HCT116 (cell line): ENCODE measurements around the gene NDUFA3. TPM values are rescaled to one million over a fixed set of nuclear protein-coding genes. Genes with fewer than 3 reads are reported as not detected.

Experiments used
- ATAC-seq: fragments of 200-7000 bp; cut with Tn5 transposase; 2 replicates; pipeline ENCODE4 v1.9.1; 2020; ENCODE audit warnings: mild to moderate bottlenecking, moderate library complexity
- BruUV-seq: library from RNA; stranded (reverse); fragments of 400-500 nt; replicated peaks from 2 replicates; lab custom pipeline; 2021; lab: Mats Ljungman, UMichigan
- CTCF ChIA-PET: fragments of 300-600 bp; sonication (Branson Sonifier 250); formaldehyde crosslinking; loops from one replicate; lab custom pipeline; 2021; ENCODE audit warnings: antibody characterized with exemption; lab: Charles Lee
- POLR2A ChIA-PET: fragments of 300-600, 350-600 bp; sonication (Branson Sonifier 250); formaldehyde crosslinking; loops from one replicate; lab custom pipeline; 2021; ENCODE audit warnings: antibody characterized with exemption; lab: Charles Lee
- RAD21 ChIA-PET, 2 experiments: fragments of 300-600 bp; sonication (Branson Sonifier 250); formaldehyde crosslinking; loops; one replicate each; lab custom pipeline; 2023; ENCODE audit warnings: low total read pairs in 2 of 2; ENCODE audit not compliant: uncharacterized antibody in 2 of 2, unreplicated experiment in 2 of 2, low non-redundant PET in 1 of 2; lab: Charles Lee
- DNase-seq: peaks from one replicate; pipeline ENCODE4 v3.0.0-alpha.2; 2010; ENCODE audit warnings: low read depth, low spot score
- H2AFZ ChIP-seq: fragments of 200-600 bp; shearing (Covaris generic), sonication (generic); 2 replicates; pipeline ENCODE4 v1.6.1; 2017; ENCODE audit warnings: low read depth, mixed run types, mixed read lengths, antibody characterized with exemption, low read length; ENCODE audit not compliant: poor library complexity, severe bottlenecking
- H3K27ac ChIP-seq: 2 replicates; pipeline ENCODE4 v1.5.1; 2012; ENCODE audit warnings: low read depth, low read length
- H3K27me3 ChIP-seq: fragments of 200-600 bp; sonication (generic); 2 replicates; pipeline ENCODE4 v1.6.1; 2016; ENCODE audit warnings: mixed run types, low read length, mixed read lengths; ENCODE audit not compliant: insufficient read depth
- H3K36me3 ChIP-seq, 2 experiments: fragments of 200-500 bp in 1 of 2; fragments of 200-600 bp in 1 of 2; sonication (Bioruptor generic) in 1 of 2; sonication (generic) in 1 of 2; 2 replicates each; pipeline versions ENCODE4 v1.5.1 to v1.6.1; 2014 to 2016; ENCODE audit warnings: low read length in 2 of 2, inconsistent platforms in 1 of 2, mixed read lengths in 1 of 2, mixed run types in 1 of 2; ENCODE audit not compliant: insufficient read depth in 2 of 2, control insufficient read depth in 1 of 2
- H3K4me1 ChIP-seq, 2 experiments: fragments of 200-600 bp in 1 of 2; sonication (generic) in 1 of 2; 2 replicates each; pipeline versions ENCODE4 v1.5.1 to v1.6.1; 2012 to 2017; ENCODE audit warnings: low read length in 2 of 2, inconsistent platforms in 1 of 2, mild to moderate bottlenecking in 1 of 2, mixed read lengths in 1 of 2, mixed run types in 1 of 2, moderate library complexity in 1 of 2; ENCODE audit not compliant: insufficient read depth in 2 of 2, control insufficient read depth in 1 of 2
- H3K4me2 ChIP-seq: fragments of 200-600 bp; sonication (generic); 2 replicates; pipeline ENCODE4 v1.6.1; 2017; ENCODE audit warnings: mixed run types, low read length, mixed read lengths
- H3K4me3 ChIP-seq, 2 experiments: fragments of 200-600 bp in 1 of 2; sonication (generic) in 1 of 2; replicated peaks in 1 of 2; 2 replicates each; pipeline ENCODE4 v1.5.1; 2011 to 2016; ENCODE audit warnings: low read length in 2 of 2, control low read depth in 1 of 2, low read depth in 1 of 2, mild to moderate bottlenecking in 1 of 2, mixed read lengths in 1 of 2, mixed run types in 1 of 2
- H3K79me2 ChIP-seq: fragments of 200-600 bp; sonication (generic); 2 replicates; pipeline ENCODE4 v1.6.1; 2017; ENCODE audit warnings: mild to moderate bottlenecking, mixed run types, low read length, moderate library complexity, mixed read lengths; ENCODE audit not compliant: insufficient read depth
- H3K9ac ChIP-seq: fragments of 200-600 bp; sonication (generic); 2 replicates; pipeline ENCODE4 v1.6.1; 2016; ENCODE audit warnings: low read length, mixed read lengths
- H3K9me2 ChIP-seq: fragments of 200-600 bp; sonication (generic), shearing (Covaris generic); 2 replicates; pipeline ENCODE4 v1.6.1; 2017; ENCODE audit warnings: mixed run types, mild to moderate bottlenecking, moderate library complexity; ENCODE audit not compliant: insufficient read depth
- H3K9me3 ChIP-seq, 2 experiments: fragments of 200-500 bp in 1 of 2; fragments of 200-600 bp in 1 of 2; sonication (Bioruptor generic) in 1 of 2; sonication (generic) in 1 of 2; 2 replicates each; pipeline ENCODE4 v1.6.1; 2014 to 2017; ENCODE audit warnings: low read length in 2 of 2, mixed read lengths in 2 of 2, inconsistent platforms in 1 of 2, low read depth in 1 of 2, mild to moderate bottlenecking in 1 of 2, mixed run types in 1 of 2, moderate library complexity in 1 of 2; ENCODE audit not compliant: control insufficient read depth in 1 of 2, insufficient read depth in 1 of 2
- H4K20me1 ChIP-seq: fragments of 200-600 bp; sonication (generic), shearing (Covaris generic); 2 replicates; pipeline ENCODE4 v1.6.1; 2017; ENCODE audit warnings: mixed run types, mild to moderate bottlenecking, moderate library complexity; ENCODE audit not compliant: insufficient read depth
- ATF3 ChIP-seq: IDR thresholded peaks from 2 replicates; pipeline ENCODE4 v1.6.1; 2012
- CEBPB ChIP-seq: IDR thresholded peaks from 2 replicates; pipeline ENCODE4 v1.6.1; 2012; ENCODE audit warnings: low read depth
- CTCF ChIP-seq, 3 experiments: fragments of 200-600 bp in 1 of 3; sonication (generic) in 1 of 3; IDR thresholded peaks in 2 of 3; conservative IDR thresholded peaks in 1 of 3; 2 replicates each; pipeline ENCODE4 v1.5.1; 2012 to 2017; ENCODE audit warnings: low read depth in 2 of 3, low read length in 2 of 3, antibody characterized with exemption in 1 of 3, borderline replicate concordance in 1 of 3, control low read depth in 1 of 3, mild to moderate bottlenecking in 1 of 3, mixed read lengths in 1 of 3, mixed run types in 1 of 3, moderate library complexity in 1 of 3; ENCODE audit not compliant: insufficient read depth in 1 of 3
- EGR1 ChIP-seq: IDR thresholded peaks from 2 replicates; pipeline ENCODE4 v1.6.1; 2012; ENCODE audit warnings: low read depth
- ELF1 ChIP-seq: IDR thresholded peaks from 2 replicates; pipeline ENCODE4 v1.6.1; 2012; ENCODE audit warnings: low read depth, borderline replicate concordance
- EZH2 ChIP-seq: fragments of 200-600 bp; sonication (generic); IDR thresholded peaks from 2 replicates; pipeline ENCODE4 v1.6.1; 2017; ENCODE audit warnings: antibody characterized with exemption, mixed run types
- EZH2phosphoT487 ChIP-seq: fragments of 200-600 bp; IDR thresholded peaks from 2 replicates; pipeline ENCODE4 v1.6.1; 2018; ENCODE audit warnings: antibody characterized with exemption, borderline replicate concordance
- FOSL1 ChIP-seq: IDR thresholded peaks from 2 replicates; pipeline ENCODE4 v1.6.1; 2012; ENCODE audit warnings: low read depth
- POLR2A ChIP-seq: IDR thresholded peaks from 2 replicates; pipeline ENCODE4 v1.7.0; 2011; ENCODE audit warnings: borderline replicate concordance; ENCODE audit not compliant: insufficient read depth, insufficient read length; ENCODE audit errors: extremely low read depth
- POLR2AphosphoS5 ChIP-seq: IDR thresholded peaks from 2 replicates; pipeline ENCODE4 v1.6.1; 2011; ENCODE audit warnings: mild to moderate bottlenecking, low read depth, low read length, moderate library complexity
- SIN3A ChIP-seq: IDR thresholded peaks from 2 replicates; pipeline ENCODE4 v1.6.1; 2012; ENCODE audit warnings: low read depth
- ZNF274 ChIP-seq: fragments of 200-500 bp; sonication (Bioruptor generic); IDR thresholded peaks from 2 replicates; pipeline ENCODE4 v1.6.1; 2014; ENCODE audit warnings: mild to moderate bottlenecking, low read depth, low read length, inconsistent platforms
- intact Hi-C: fragments of 100-400 bp; cut with micrococcal nuclease; formaldehyde crosslinking; loops from 2 replicates; pipeline ENCODE4 v1.10.0; 2022
- total RNA-seq: library from RNA; stranded (reverse); gene quantifications from one replicate; pipeline ENCODE4 v1.2.1, GENCODE V29; 2021; ENCODE audit not compliant: unreplicated experiment

Gene NDUFA3
- total RNA-seq, 1 experiment from 2014 or later = 149 TPM

GRCh38 chr19:54108496-54108895, 5.8 kb downstream of the NDUFA3 start:
- H2AFZ ChIP-seq = no peak overlapping the region
- BruUV-seq = no TSS peak
- no peaks in the 10 kb centered on the region for H3K27me3 ChIP-seq
- no peak overlapping the region for H3K4me3 ChIP-seq
- intact Hi-C loops = no loop called here
- no peaks in the 10 kb centered on the region for H4K20me1 ChIP-seq
- ChIA-PET CTCF (no interaction called here), RAD21 (no interaction called here), POLR2A (no interaction called here)
- peaks cover 25% of the 10 kb centered on the region for H3K79me2 ChIP-seq
- H3K4me2 ChIP-seq = no peak overlapping the region
- peaks cover 28 to 29% of the 10 kb centered on the region in 2 experiments; a peak in 3 of 4 replicates for H3K36me3 ChIP-seq
- DNase-seq (no peak), ATAC-seq (no peak)
- no peak overlapping the region for H3K27ac ChIP-seq
- H3K4me1 ChIP-seq = no peaks in the 10 kb centered on the region
- no peak for TF ChIP-seq EZH2phosphoT487
- TF ChIP-seq FOSL1 = no peak
- no peak for TF ChIP-seq POLR2AphosphoS5
- no peak for TF ChIP-seq ZNF274
- no peak for TF ChIP-seq POLR2A
- TF ChIP-seq ATF3 = no peak
- no peak for TF ChIP-seq SIN3A
- TF ChIP-seq CEBPB = no peak
- TF ChIP-seq ELF1 = no peak
- TF ChIP-seq EGR1 = no peak
- TF ChIP-seq CTCF (IDR thresholded peaks at IDR 0.05 in 2 of 3, conservative IDR thresholded peaks at IDR 0.05 in 1 of 3; ENCODE audit: borderline replicate concordance in 1 of 3, insufficient read depth in 1 of 3, low read depth in 2 of 3, low read length in 2 of 3) = no peak
- no peak for TF ChIP-seq EZH2
- TF ChIP-seq, all 23 proteins: peak for 0
- H3K9me3 ChIP-seq = no peaks in the 10 kb centered on the region
- no peaks in the 10 kb centered on the region for H3K9me2 ChIP-seq
- H3K9ac ChIP-seq = no peak overlapping the region
